HEK293T (cell line): ENCODE results near the gene CSF2.
"Not testable (repeated sequence)": the region's sequence is repeated elsewhere in the genome, so short reads cannot be mapped to it uniquely, and the experiment has no call there.

Source experiments
- ARNT ChIP-seq: fragments of 450-650 bp; IDR thresholded peaks from 2 replicates; pipeline ENCODE4 v1.6.1; 2017; ENCODE audit warnings: mild to moderate bottlenecking
- BHLHE40 ChIP-seq: fragments of 450-650 bp; IDR thresholded peaks from 2 replicates; pipeline ENCODE4 v1.6.1; 2016; ENCODE audit warnings: mild to moderate bottlenecking, moderate library complexity, borderline replicate concordance
- CTBP1 ChIP-seq: fragments of 450-650 bp; IDR thresholded peaks from 2 replicates; pipeline ENCODE4 v1.6.1; 2016; ENCODE audit warnings: borderline replicate concordance
- ELF4 ChIP-seq: fragments of 450-650 bp; IDR thresholded peaks from 2 replicates; pipeline ENCODE4 v1.6.1; 2017; ENCODE audit warnings: antibody characterized with exemption
- FOXK2 ChIP-seq: fragments of 450-650 bp; IDR thresholded peaks from 2 replicates; pipeline ENCODE4 v1.6.1; 2016; ENCODE audit warnings: mild to moderate bottlenecking
- FOXM1 ChIP-seq: fragments of 450-650 bp; IDR thresholded peaks from 2 replicates; pipeline ENCODE4 v1.6.1; 2017; ENCODE audit warnings: mild to moderate bottlenecking, borderline replicate concordance
- HDGF ChIP-seq: fragments of 450-650 bp; IDR thresholded peaks from 2 replicates; pipeline ENCODE4 v1.6.1; 2017; ENCODE audit warnings: antibody characterized with exemption, borderline replicate concordance
- NFRKB ChIP-seq: fragments of 450-650 bp; IDR thresholded peaks from 2 replicates; pipeline ENCODE4 v1.6.1; 2016; ENCODE audit warnings: mild to moderate bottlenecking, moderate library complexity
- SP1 ChIP-seq: fragments of 450-650 bp; IDR thresholded peaks from 2 replicates; pipeline ENCODE4 v1.6.1; 2017
- TARDBP ChIP-seq: fragments of 450-650 bp; IDR thresholded peaks from 2 replicates; pipeline ENCODE4 v1.6.1; 2016
- ZNF384 ChIP-seq: fragments of 450-650 bp; IDR thresholded peaks from 2 replicates; pipeline ENCODE4 v1.6.1; 2016
- TF ChIP-seq, protein P1 (sequence below): fragments of 450-650 bp; IDR thresholded peaks from 2 replicates; pipeline ENCODE4 v1.6.1; 2016

DNA sequence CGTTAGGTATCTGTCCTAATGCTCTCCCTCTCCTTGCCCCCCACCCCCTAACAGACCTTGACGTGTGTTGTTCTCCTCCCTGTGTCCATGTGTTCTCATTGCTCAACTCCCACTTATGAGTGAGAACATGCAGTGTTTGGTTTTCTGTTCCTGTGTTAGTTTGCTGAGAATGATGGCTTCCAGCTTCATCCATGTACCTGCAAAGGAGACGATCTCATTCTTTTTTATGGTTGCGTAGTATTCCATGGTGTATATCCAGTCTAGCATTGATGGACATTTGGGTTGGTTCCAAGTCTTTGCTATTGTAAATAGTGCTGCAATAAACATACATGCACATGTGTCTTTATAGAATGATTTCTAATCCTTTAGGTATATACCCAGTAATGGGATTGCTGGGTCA is 50.0 kb downstream of the CSF2 start:
- TF ChIP-seq NFRKB, ELF4, TARDBP, HDGF, BHLHE40, SP1, ZNF384, ARNT, CTBP1, FOXK2, FOXM1: not testable (repeated sequence)
- TF ChIP-seq, protein P1, sequence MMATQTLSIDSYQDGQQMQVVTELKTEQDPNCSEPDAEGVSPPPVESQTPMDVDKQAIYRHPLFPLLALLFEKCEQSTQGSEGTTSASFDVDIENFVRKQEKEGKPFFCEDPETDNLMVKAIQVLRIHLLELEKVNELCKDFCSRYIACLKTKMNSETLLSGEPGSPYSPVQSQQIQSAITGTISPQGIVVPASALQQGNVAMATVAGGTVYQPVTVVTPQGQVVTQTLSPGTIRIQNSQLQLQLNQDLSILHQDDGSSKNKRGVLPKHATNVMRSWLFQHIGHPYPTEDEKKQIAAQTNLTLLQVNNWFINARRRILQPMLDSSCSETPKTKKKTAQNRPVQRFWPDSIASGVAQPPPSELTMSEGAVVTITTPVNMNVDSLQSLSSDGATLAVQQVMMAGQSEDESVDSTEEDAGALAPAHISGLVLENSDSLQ = not testable (repeated sequence)
